Germinal center (tissue), 1 donor: ENCODE data around the gene REXO5.
"Not testable (repeated sequence)": the region's sequence is repeated elsewhere in the genome, so short reads cannot be mapped to it uniquely, and the experiment has no call there.

ENCODE experiments used
- DNase-seq: peaks from one replicate; pipeline ENCODE4 v3.0.0; 2012; ENCODE audit warnings: mixed read lengths, low spot score

Gene REXO5, protein sequence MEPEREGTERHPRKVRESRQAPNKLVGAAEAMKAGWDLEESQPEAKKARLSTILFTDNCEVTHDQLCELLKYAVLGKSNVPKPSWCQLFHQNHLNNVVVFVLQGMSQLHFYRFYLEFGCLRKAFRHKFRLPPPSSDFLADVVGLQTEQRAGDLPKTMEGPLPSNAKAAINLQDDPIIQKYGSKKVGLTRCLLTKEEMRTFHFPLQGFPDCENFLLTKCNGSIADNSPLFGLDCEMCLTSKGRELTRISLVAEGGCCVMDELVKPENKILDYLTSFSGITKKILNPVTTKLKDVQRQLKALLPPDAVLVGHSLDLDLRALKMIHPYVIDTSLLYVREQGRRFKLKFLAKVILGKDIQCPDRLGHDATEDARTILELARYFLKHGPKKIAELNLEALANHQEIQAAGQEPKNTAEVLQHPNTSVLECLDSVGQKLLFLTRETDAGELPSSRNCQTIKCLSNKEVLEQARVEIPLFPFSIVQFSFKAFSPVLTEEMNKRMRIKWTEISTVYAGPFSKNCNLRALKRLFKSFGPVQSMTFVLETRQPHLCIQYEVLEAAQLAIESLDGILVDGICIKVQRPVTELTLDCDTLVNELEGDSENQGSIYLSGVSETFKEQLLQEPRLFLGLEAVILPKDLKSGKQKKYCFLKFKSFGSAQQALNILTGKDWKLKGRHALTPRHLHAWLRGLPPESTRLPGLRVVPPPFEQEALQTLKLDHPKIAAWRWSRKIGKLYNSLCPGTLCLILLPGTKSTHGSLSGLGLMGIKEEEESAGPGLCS

DNA sequence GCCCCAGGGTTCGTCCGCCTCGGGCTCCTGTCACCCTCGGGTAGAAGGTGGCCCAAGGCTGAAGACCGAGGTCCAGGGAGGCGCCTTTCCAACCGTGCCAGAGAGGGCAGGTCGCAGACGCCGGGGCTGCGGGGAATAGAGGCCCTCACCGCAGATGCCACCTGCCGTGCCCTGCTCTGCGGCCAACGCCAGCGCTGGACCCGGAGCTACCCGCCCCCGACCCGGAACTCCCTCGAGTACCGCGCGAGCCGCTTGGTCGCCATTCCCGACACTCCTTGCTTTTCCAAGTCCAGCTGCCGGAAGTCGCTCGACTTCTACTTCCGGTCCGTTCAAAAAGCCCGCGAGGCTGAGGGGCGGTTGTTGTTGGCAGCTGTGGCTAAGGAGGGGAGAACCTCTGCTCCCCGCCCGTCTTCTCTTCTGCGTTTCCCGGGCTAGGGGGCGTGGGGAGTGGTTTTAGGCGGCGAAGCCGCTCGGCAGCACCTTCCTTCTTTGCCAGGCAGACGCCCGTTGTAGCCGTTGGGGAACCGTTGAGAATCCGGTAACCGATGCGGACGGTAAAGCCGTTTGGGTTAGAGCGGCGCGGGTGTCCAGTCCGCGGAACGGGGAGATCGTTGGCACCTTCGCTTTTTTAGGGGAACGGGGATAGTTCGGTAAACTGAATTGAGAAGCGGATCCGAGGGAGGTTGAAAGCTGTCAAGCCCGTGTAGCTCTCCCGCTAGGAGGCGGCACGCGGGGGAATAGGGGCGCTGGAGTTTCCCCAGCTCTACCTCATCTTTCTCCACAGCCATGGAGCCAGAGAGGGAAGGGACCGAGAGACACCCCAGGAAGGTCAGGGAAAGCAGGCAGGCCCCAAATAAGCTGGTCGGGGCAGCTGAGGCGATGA is at the start of gene REXO5, which contains the start of gene ERI2:
Gene REXO5 (plus strand): TSS at position 360 of the 883 bp plus-strand sequence. CDS start 427 bp downstream, at position 787.
Gene ERI2 (minus strand): TSS at position 305 of the 883 bp plus-strand sequence. CDS start 42 bp downstream, at position 263.
- DNase-seq, result peak; percentile 88

DNA sequence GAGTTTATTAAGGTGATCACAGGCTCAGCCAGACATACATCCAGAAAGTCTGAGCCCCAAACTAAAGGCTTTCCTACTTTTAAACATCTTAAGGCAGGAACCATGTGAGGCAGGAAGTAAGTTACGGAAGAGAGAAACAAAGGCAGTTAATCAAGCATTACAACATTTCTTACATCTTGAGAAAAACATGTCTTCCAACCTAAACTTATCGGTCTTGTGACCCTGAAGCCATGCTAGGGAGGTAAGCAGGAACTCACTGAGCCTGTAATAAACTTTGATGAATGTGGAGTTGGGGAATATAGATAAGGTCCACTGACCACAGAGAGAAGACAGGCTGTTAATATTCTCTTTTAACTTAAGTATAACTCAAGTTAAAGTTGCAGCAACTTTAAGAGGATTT is 46.0 kb upstream of the REXO5 start:
- no peak for DNase-seq

DNA sequence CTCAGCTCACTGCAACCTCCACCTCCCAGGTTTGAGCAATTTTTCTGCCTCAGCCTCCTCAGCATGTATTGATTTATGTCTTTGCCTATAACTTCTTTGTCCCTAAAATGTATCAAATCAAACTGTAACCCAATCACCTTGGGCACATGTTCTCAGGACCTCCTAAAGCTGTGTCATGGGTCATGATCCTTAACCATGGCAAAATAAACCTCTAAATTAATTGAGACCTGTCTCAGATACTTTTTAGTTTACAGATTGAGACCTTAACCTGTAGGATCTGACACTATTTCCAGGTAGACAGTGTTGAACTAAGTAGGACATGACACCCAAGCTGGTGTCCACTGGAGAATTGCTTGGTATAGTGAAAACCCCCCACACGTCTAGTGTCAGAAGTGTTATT is 45.2 kb upstream of the REXO5 start:
- DNase-seq, result no peak

GRCh38 chr16:20762404-20763123 is 43.8 kb upstream of the REXO5 start:
- DNase-seq, result no peak

GRCh38 chr16:20763461-20764232 is 42.7 kb upstream of the REXO5 start, which contains the start of gene ACSM3:
TSS of gene ACSM3 (plus strand) at chr16:20764014. CDS start at chr16:20770035, 6,021 bp downstream.
- peak; percentile 88 for DNase-seq

DNA sequence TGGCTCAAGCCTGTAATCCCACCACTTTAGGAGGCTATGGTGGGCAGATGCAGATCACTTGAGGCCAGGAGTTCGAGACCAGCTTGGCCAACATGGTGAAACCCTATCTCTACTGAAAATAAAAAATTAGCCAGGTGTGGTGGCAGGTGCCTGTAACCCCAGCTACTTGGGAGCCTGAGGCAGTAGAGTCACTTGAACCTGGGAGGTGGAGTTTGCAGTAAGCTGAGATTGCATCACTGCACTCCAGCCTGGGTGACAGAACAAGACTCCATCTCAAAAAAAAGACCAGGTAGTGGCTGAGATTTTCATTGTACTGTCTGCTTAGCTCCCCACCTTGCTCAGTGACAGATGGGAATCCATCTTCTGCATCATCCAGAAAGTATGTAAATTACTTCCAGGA is 41.9 kb upstream of the REXO5 start:
- not testable (repeated sequence) for DNase-seq

GRCh38 chr16:20765732-20766131 is 40.6 kb upstream of the REXO5 start:
- no peak for DNase-seq

- DNase-seq, result no peak
Measured at GRCh38 chr16:20766294-20766693, 40.0 kb upstream of the REXO5 start.

GRCh38 chr16:20767577-20767976 is 38.8 kb upstream of the REXO5 start:
- no peak for DNase-seq

DNA sequence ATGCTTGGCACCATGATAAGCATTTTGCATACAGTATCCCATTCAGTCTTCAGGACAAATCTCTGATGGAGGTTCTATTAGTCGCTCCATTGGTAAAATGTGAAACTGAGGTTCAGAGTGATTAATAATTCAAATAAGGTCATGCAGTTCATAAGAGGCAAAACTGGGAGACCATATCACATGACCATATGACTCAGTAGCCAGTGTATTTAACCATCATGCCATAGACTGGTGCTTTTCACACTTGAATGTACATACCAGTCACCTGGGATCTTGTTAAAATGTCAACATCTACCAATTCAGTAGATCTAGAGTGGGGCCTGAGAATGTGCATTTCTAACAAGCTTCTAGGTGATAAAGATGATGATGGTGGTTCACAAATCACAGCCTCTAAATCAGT is 38.2 kb upstream of the REXO5 start:
- no peak for DNase-seq

GRCh38 chr16:20768818-20769217 is 37.5 kb upstream of the REXO5 start:
- DNase-seq, result no peak

- no peak for DNase-seq
Measured at GRCh38 chr16:20773679-20774078, 32.6 kb upstream of the REXO5 start.

GRCh38 chr16:20774703-20775362 is 31.5 kb upstream of the REXO5 start:
- DNase-seq, result peak; percentile 71

DNA sequence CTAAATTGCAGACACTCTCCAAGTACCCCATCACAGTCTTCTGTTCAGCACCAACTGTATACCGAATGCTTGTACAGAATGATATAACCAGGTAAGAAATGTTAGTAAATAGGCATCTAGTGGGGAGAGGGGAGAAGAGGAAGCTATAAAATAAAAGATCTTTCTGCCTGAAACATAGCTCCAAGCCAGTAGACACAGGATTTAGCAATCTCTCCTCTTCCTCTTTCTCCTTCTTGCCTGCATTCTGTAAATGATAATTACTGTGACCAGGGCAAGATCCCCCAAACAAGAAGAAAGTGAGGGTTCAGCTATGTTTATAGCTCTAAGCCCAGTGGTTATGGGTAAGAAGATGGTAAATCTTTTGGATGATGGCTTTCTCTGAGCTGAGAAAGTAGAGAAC is 24.6 kb upstream of the REXO5 start:
- DNase-seq, result no peak

DNA sequence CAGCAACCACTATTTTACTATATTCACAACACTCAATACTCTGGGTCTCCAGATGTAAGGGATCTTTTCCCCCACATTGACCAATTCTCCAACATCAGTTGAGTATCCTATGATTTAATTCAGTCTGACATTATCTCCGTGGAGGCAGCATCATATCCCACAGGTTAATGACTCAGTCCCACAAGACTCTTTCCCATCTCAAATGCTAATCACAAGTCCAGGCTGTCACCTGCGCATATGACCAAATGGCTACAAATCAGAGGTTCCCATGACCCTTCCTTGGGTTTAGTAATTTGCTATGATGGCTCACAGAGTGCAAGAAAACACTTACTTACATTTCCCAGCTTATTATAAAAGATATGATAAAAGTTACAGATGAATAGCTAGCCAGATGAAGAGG is 23.9 kb upstream of the REXO5 start:
- DNase-seq, result no peak

- DNase-seq, result no peak
Measured at GRCh38 chr16:20784204-20784603, 22.1 kb upstream of the REXO5 start.

- no peak for DNase-seq
Measured at GRCh38 chr16:20789130-20789529, 17.2 kb upstream of the REXO5 start.

DNA sequence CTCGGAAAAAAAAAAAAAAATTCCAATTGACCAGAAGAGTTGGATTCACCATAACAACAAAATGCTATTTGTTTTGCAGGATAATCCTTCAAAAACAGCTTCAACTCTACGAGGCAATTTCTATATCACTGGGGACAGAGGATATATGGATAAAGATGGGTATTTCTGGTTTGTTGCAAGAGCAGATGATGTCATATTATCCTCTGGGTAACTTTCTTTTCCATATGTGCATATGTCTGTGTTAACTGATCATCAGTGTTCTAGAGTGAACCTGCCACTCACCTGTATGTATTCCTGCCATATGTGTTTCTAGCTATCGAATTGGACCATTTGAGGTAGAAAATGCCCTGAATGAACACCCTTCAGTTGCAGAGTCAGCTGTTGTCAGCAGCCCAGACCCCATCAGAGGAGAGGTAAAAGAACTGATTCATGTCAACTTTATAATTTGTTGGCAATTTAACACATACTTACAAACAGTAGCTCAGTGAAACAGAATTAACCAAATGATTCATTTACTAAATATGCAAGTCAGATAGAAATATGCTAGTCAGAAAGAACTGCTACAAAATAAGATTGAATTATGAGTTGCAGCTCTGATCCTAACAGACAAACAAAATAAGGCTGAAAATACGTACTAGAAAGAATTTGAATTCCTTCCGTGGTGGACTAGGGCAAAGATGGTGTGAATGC is 14.3 kb upstream of the REXO5 start:
- DNase-seq, result no peak

DNA sequence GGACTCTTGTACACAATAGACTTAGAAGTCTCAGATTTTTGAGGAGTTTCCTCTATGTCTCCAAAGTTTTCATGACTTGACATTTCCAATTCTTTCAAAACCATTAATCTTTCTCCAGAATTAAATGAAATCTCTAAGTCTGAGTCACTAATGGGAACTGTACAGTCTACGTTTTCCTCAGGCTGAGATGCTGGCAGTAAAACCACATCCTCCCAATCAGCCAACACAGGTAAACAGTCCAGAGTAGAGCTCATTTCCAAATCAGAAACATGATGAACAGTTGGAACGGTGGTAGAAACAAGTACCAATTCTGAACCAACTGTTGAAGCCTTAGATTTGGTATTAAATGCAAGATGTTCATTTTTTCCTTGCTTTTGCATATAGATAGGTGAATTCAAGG is 8.0 kb upstream of the REXO5 start:
- no peak for DNase-seq
